IMR-90 (cell line): ENCODE data around the gene CASTOR1. TPM values are rescaled to one million over a fixed set of nuclear protein-coding genes. Genes with fewer than 3 reads are reported as not detected.

Source experiments
- ATAC-seq: fragments of 200-7000 bp; cut with Tn5 transposase; 2 replicates; pipeline ENCODE4 v1.9.1; 2020; ENCODE audit warnings: low read depth, mild to moderate bottlenecking, moderate library complexity
- BruUV-seq: library from RNA; stranded (reverse); fragments of 400-500 nt; replicated peaks from 2 replicates; lab custom pipeline; 2021; lab: Mats Ljungman, UMichigan
- CTCF ChIA-PET: fragments of 300-600 bp; formaldehyde crosslinking; extraction: SDS; loops from one replicate; lab custom pipeline; 2021; ENCODE audit warnings: antibody characterized with exemption; lab: Yijun Ruan, JAX
- POLR2A ChIA-PET: fragments of 300-600 bp; sonication (Branson Sonifier 250); formaldehyde crosslinking; loops from one replicate; lab custom pipeline; 2022; ENCODE audit warnings: antibody characterized with exemption; ENCODE audit not compliant: unreplicated experiment; lab: Charles Lee
- DNase-seq: peaks from one replicate; pipeline ENCODE4 v3.0.0; 2013
- H2AFZ ChIP-seq: replicated peaks from 2 replicates; pipeline ENCODE3; 2013; ENCODE audit warnings: low read length, mild to moderate bottlenecking; ENCODE audit not compliant: poor library complexity
- H2AK5ac ChIP-seq: 2 replicates; pipeline ENCODE4 v1.6.1; 2013; ENCODE audit warnings: low read depth, low read length, inconsistent platforms
- H2AK9ac ChIP-seq: replicated peaks from 2 replicates; pipeline ENCODE3; 2013; ENCODE audit warnings: mild to moderate bottlenecking, low read depth, low read length, moderate library complexity; ENCODE audit not compliant: poor library complexity
- H2BK120ac ChIP-seq: 2 replicates; pipeline ENCODE4 v1.6.1; 2013; ENCODE audit warnings: low read depth, low read length, inconsistent platforms
- H2BK15ac ChIP-seq: 3 replicates; pipeline ENCODE4 v1.6.1; 2013; ENCODE audit warnings: low read depth, low read length, inconsistent platforms
- H2BK20ac ChIP-seq: 2 replicates; pipeline ENCODE4 v1.6.1; 2013; ENCODE audit warnings: low read depth, mild to moderate bottlenecking, inconsistent platforms, low read length, moderate library complexity
- H2BK5ac ChIP-seq: 2 replicates; pipeline ENCODE4 v1.6.1; 2013; ENCODE audit warnings: mild to moderate bottlenecking, low read depth, low read length, inconsistent platforms; ENCODE audit not compliant: poor library complexity, severe bottlenecking
- H3K14ac ChIP-seq: replicated peaks from 2 replicates; pipeline ENCODE4 v1.6.1; 2013; ENCODE audit warnings: low read depth, low read length, inconsistent platforms
- H3K18ac ChIP-seq: 2 replicates; pipeline ENCODE4 v1.6.1; 2013; ENCODE audit warnings: low read depth, low read length, control low read depth
- H3K23ac ChIP-seq: 2 replicates; pipeline ENCODE4 v1.6.1; 2013; ENCODE audit warnings: low read depth, low read length, inconsistent platforms
- H3K27ac ChIP-seq: 2 replicates; pipeline ENCODE4 v1.5.1; 2013; ENCODE audit warnings: mild to moderate bottlenecking, control low read depth, low read length; ENCODE audit not compliant: insufficient read depth
- H3K27me3 ChIP-seq: 2 replicates; pipeline ENCODE4 v1.6.1; 2013; ENCODE audit warnings: low read length; ENCODE audit not compliant: control insufficient read depth, insufficient read depth
- H3K36me3 ChIP-seq: 2 replicates; pipeline ENCODE4 v1.6.1; 2013; ENCODE audit warnings: low read length, mixed read lengths; ENCODE audit not compliant: control insufficient read depth, insufficient read depth
- H3K4ac ChIP-seq: 2 replicates; pipeline ENCODE4 v1.6.1; 2013; ENCODE audit warnings: low read depth, low read length, inconsistent platforms
- H3K4me1 ChIP-seq: 2 replicates; pipeline ENCODE4 v1.6.1; 2013; ENCODE audit warnings: low read length, mixed read lengths; ENCODE audit not compliant: control insufficient read depth, insufficient read depth
- H3K4me2 ChIP-seq: 2 replicates; pipeline ENCODE4 v1.6.1; 2013; ENCODE audit warnings: low read depth, mild to moderate bottlenecking, control low read depth, low read length, moderate library complexity
- H3K4me3 ChIP-seq: 2 replicates; pipeline ENCODE4 v1.5.1; 2013; ENCODE audit warnings: low read depth, mild to moderate bottlenecking, control low read depth, low read length, moderate library complexity; ENCODE audit not compliant: insufficient read depth
- H3K56ac ChIP-seq: 2 replicates; pipeline ENCODE4 v1.6.1; 2013; ENCODE audit warnings: low read length, inconsistent platforms; ENCODE audit not compliant: insufficient read depth; ENCODE audit errors: extremely low read depth
- H3K79me1 ChIP-seq, 2 experiments: 2 replicates each; pipeline ENCODE4 v1.6.1; 2013; ENCODE audit warnings: low read length in 2 of 2, inconsistent platforms in 1 of 2, low read depth in 1 of 2
- H3K9ac ChIP-seq: 2 replicates; pipeline ENCODE4 v1.6.1; 2013; ENCODE audit warnings: low read depth, low read length, control low read depth
- H3K9me1 ChIP-seq: 2 replicates; pipeline ENCODE4 v1.6.1; 2013; ENCODE audit warnings: low read length, inconsistent platforms; ENCODE audit not compliant: insufficient read depth
- H3K9me3 ChIP-seq: 2 replicates; pipeline ENCODE4 v1.6.1; 2013; ENCODE audit warnings: low read length; ENCODE audit not compliant: control insufficient read depth, insufficient read depth
- H4K20me1 ChIP-seq: 2 replicates; pipeline ENCODE4 v1.6.1; 2013; ENCODE audit warnings: low read length, inconsistent platforms; ENCODE audit not compliant: insufficient read depth
- H4K5ac ChIP-seq: 2 replicates; pipeline ENCODE4 v1.6.1; 2013; ENCODE audit warnings: mild to moderate bottlenecking, low read depth, low read length, control low read depth
- H4K8ac ChIP-seq, 2 experiments: 2 replicates each; pipeline ENCODE4 v1.6.1; 2013; ENCODE audit warnings: low read depth in 2 of 2, low read length in 2 of 2, control low read depth in 1 of 2, inconsistent platforms in 1 of 2
- H4K91ac ChIP-seq: 2 replicates; pipeline ENCODE4 v1.6.1; 2013; ENCODE audit warnings: low read depth, low read length, inconsistent platforms; ENCODE audit not compliant: insufficient read depth
- BHLHE40 ChIP-seq: fragments of 150-350 bp; IDR thresholded peaks from 2 replicates; pipeline ENCODE4 v1.6.1; 2016; ENCODE audit warnings: mild to moderate bottlenecking, low read depth, low read length
- CEBPB ChIP-seq: IDR thresholded peaks from 2 replicates; pipeline ENCODE4 v1.6.1; 2012; ENCODE audit warnings: low read depth, low read length, improper control_type of control experiment
- CHD1 ChIP-seq: IDR thresholded peaks from 2 replicates; pipeline ENCODE4 v1.6.1; 2012; ENCODE audit warnings: low read depth, low read length, improper control_type of control experiment
- FOS ChIP-seq: fragments of 150-350 bp; IDR thresholded peaks from 2 replicates; pipeline ENCODE4 v1.6.1; 2016; ENCODE audit warnings: low read depth, low read length
- MAFK ChIP-seq: IDR thresholded peaks from 2 replicates; pipeline ENCODE4 v1.6.1; 2012; ENCODE audit warnings: low read depth, low read length, improper control_type of control experiment
- MAZ ChIP-seq: IDR thresholded peaks from 2 replicates; pipeline ENCODE4 v1.6.1; 2012; ENCODE audit warnings: low read depth, mild to moderate bottlenecking, low read length, improper control_type of control experiment, moderate library complexity, borderline replicate concordance
- MXI1 ChIP-seq: IDR thresholded peaks from 2 replicates; pipeline ENCODE4 v1.6.1; 2012; ENCODE audit warnings: low read depth, mild to moderate bottlenecking, low read length, moderate library complexity, borderline replicate concordance
- NFE2L2 ChIP-seq: fragments of 150-350 bp; IDR thresholded peaks from 2 replicates; pipeline ENCODE4 v1.6.1; 2016; ENCODE audit warnings: low read depth, mild to moderate bottlenecking, low read length
- POLR2A ChIP-seq: IDR thresholded peaks from 2 replicates; pipeline ENCODE4 v1.6.1; 2012; ENCODE audit warnings: mild to moderate bottlenecking, low read depth, low read length
- RAD21 ChIP-seq: IDR thresholded peaks from 2 replicates; pipeline ENCODE4 v1.6.1; 2012; ENCODE audit warnings: low read length, improper control_type of control experiment
- RCOR1 ChIP-seq: IDR thresholded peaks from 2 replicates; pipeline ENCODE4 v1.6.1; 2012; ENCODE audit warnings: mild to moderate bottlenecking, low read length, improper control_type of control experiment; ENCODE audit not compliant: insufficient replicate concordance
- RFX5 ChIP-seq: IDR thresholded peaks from 2 replicates; pipeline ENCODE4 v1.8.0; 2012; ENCODE audit warnings: low read depth, mild to moderate bottlenecking, low read length, moderate library complexity
- SMC3 ChIP-seq: fragments of 150-350 bp; IDR thresholded peaks from 2 replicates; pipeline ENCODE4 v1.6.1; 2016; ENCODE audit warnings: low read depth, mild to moderate bottlenecking, antibody characterized with exemption, low read length, moderate library complexity
- USF2 ChIP-seq: fragments of 150-350 bp; IDR thresholded peaks from 2 replicates; pipeline ENCODE4 v1.6.1; 2017; ENCODE audit warnings: mild to moderate bottlenecking, antibody characterized with exemption, low read length, low read depth
- WGBS, 2 experiments: methylation state at CpG; one replicate each; pipeline versions ENCODE4 v1.1.5 to v1.1.7; 2013; ENCODE audit warnings: missing lambda C conversion rate in 2 of 2; ENCODE audit not compliant: insufficient read length in 1 of 2; ENCODE audit errors: extremely low coverage in 2 of 2; 5-methylcytosine and 5-hydroxymethylcytosine counted together
- dilution Hi-C: fragments of 300-500 bp; cut with HindIII; formaldehyde crosslinking; loops from one replicate; pipeline ENCODE4 v1.14.3; 2018; ENCODE audit warnings: low sequenced_read_pairs; ENCODE audit not compliant: unreplicated experiment
- in situ Hi-C: fragments of 300-500 bp; cut with MboI; formaldehyde crosslinking; loops from 3 replicates; pipeline ENCODE4 v1.14.3; 2019; ENCODE audit warnings: low sequenced_read_pairs, inconsistent platforms, mixed read lengths
- intact Hi-C: fragments of 100-400 bp; cut with micrococcal nuclease; formaldehyde crosslinking; loops from 2 replicates; pipeline ENCODE4 v1.10.0; 2022
- polyA plus RNA-seq, 3 experiments: library from polyadenylated mRNA; depleted of rRNA; stranded (reverse); fragments of >200 nt; gene quantifications; 2 replicates each; pipeline ENCODE4 v1.2.3, GENCODE V29; 2012; ENCODE audit warnings: low replicate concordance in 1 of 3
- total RNA-seq: library from RNA; depleted of rRNA; stranded (reverse); fragments of >200 nt; gene quantifications from 2 replicates; pipeline ENCODE4 v1.2.3, GENCODE V29; 2012
- TF ChIP-seq, protein P1 (sequence below): fragments of 150-350 bp; IDR thresholded peaks from 2 replicates; pipeline ENCODE4 v1.6.1; 2016; ENCODE audit warnings: low read depth, mild to moderate bottlenecking, low read length, moderate library complexity, borderline replicate concordance
- TF ChIP-seq, protein P2 (sequence below): conservative IDR thresholded peaks from 2 replicates; pipeline ENCODE4 v1.5.1; 2012; ENCODE audit warnings: mild to moderate bottlenecking, low read depth, low read length, improper control_type of control experiment

The CASTOR1 gene
- total and polyA plus RNA-seq, 2 of the 4 experiments (the other 2 are of a cell fraction): 10.6 to 23.5 TPM

DNA sequence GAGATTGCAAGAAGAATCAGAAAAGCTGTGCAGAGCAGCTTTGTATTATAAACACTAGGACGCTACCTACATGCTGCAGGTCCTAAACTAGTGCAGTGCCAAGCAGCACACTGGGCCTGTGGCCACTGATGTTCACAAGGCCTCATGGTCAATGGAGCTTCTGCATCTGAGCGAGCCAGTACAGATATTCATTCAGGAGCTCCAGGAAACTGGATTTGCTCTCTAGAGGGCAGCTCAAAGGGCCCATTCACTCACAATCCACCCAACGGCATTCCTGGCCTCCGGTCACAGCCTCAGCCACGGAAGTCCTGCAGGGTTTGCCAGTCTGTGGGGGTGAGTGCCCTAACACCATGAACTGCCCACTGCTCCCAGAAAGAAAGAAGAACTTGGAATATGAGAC is 43.2 kb upstream of the CASTOR1 start:
- BruUV-seq: no TSS peak
- dilution Hi-C loops: no loop called here
- no peak for ATAC-seq

More for the DNA sequence above, 43.2 kb upstream of the CASTOR1 start:
- Histone ChIP-seq H4K5ac (no peak overlapping the region), H3K4ac (no peak overlapping the region), H3K79me1 (peaks cover 2 to 7% of the 10 kb centered on the region in 2 experiments; a peak in 3 of 4 replicates), H3K14ac (no peak overlapping the region), H2BK5ac (no peak overlapping the region), H3K36me3 (peaks cover 58% of the 10 kb centered on the region), H3K9me3 (no peaks in the 10 kb centered on the region), H3K18ac (no peak overlapping the region), H3K27ac (no peak overlapping the region), H4K8ac (no peak overlapping the region), H3K27me3 (no peaks in the 10 kb centered on the region), H3K4me3 (no peak overlapping the region), H2BK15ac (no peak overlapping the region), H3K56ac (no peak overlapping the region), H4K20me1 (0 out of 2 replicates have a peak, but pooled peaks cover 3% of the 10 kb centered on the region), H3K9me1 (peaks cover 16% of the 10 kb centered on the region), H3K4me2 (no peak overlapping the region), H3K9ac (no peak overlapping the region), H4K91ac (no peak overlapping the region), H2AK5ac (no peak overlapping the region), H2BK20ac (no peak overlapping the region), H2AK9ac (no peak overlapping the region), H3K23ac (no peak overlapping the region), H2BK120ac (no peak overlapping the region), H3K4me1 (peaks cover 4% of the 10 kb centered on the region), H2AFZ (no peak overlapping the region)
- in situ Hi-C loops: no loop called here
- TF ChIP-seq FOS: no peak
- TF ChIP-seq RCOR1: no peak
- no peak for TF ChIP-seq MAZ
- TF ChIP-seq NFE2L2: no peak
- no peak for TF ChIP-seq MAFK
- no peak for TF ChIP-seq MXI1
- no peak for TF ChIP-seq RAD21
- TF ChIP-seq BHLHE40: no peak
- no peak for TF ChIP-seq POLR2A
- no peak for TF ChIP-seq CEBPB
- TF ChIP-seq, protein P1, sequence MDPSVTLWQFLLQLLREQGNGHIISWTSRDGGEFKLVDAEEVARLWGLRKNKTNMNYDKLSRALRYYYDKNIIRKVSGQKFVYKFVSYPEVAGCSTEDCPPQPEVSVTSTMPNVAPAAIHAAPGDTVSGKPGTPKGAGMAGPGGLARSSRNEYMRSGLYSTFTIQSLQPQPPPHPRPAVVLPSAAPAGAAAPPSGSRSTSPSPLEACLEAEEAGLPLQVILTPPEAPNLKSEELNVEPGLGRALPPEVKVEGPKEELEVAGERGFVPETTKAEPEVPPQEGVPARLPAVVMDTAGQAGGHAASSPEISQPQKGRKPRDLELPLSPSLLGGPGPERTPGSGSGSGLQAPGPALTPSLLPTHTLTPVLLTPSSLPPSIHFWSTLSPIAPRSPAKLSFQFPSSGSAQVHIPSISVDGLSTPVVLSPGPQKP: no peak
- no peak for TF ChIP-seq SMC3
- TF ChIP-seq CHD1: no peak
- TF ChIP-seq USF2: no peak
- TF ChIP-seq, protein P2, sequence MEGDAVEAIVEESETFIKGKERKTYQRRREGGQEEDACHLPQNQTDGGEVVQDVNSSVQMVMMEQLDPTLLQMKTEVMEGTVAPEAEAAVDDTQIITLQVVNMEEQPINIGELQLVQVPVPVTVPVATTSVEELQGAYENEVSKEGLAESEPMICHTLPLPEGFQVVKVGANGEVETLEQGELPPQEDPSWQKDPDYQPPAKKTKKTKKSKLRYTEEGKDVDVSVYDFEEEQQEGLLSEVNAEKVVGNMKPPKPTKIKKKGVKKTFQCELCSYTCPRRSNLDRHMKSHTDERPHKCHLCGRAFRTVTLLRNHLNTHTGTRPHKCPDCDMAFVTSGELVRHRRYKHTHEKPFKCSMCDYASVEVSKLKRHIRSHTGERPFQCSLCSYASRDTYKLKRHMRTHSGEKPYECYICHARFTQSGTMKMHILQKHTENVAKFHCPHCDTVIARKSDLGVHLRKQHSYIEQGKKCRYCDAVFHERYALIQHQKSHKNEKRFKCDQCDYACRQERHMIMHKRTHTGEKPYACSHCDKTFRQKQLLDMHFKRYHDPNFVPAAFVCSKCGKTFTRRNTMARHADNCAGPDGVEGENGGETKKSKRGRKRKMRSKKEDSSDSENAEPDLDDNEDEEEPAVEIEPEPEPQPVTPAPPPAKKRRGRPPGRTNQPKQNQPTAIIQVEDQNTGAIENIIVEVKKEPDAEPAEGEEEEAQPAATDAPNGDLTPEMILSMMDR: no peak
- no peak for TF ChIP-seq RFX5
- no peak for DNase-seq
- CTCF ChIA-PET: no interaction called here
- 93% methylated on average over 3 of the region's 5 CpGs; no CpG with 5 or more reads in 1 of the 2 experiments for WGBS, 2 experiments
- intact Hi-C loops: no loop called here
- POLR2A ChIA-PET: no interaction called here
